ENCODE data around the gene KCTD7.
"Not testable (repeated sequence)": the region's sequence is repeated elsewhere in the genome, so short reads cannot be mapped to it uniquely, and the experiment has no call there.

KCTD7 gene

DNA sequence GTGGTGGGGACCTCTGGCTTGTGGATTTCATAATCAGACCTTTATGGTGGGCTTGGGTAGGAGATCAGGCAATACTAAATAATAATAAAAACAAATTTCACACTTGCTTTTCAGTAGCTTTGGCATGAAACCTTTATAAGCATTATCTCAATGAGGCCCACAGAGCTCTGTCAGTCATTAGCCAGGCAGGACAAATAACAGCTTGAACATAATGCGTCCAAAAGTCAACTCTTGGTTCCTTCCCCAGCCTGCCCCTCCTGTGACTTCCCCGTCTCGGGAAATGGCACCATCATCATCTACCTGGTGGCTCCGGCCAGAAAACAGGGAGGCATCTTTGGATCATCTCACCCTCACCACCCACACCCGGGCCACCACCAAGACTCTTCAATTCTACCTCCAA, 40.8 kb downstream of the KCTD7 start:
- ChIA-PET POLR2A (no interaction called here), CTCF (interaction anchor here (1.4 kb wide), 1 partner anchor 14 kb away, joined by 3 read pairs; no protein-coding TSS in a partner anchor)
- no peaks in the 10 kb centered on the region for H3K27me3 ChIP-seq (replicated peaks in 2 of 5; ENCODE audit: control insufficient read depth in 4 of 5, insufficient read depth in 5 of 5, low read length in 4 of 5)
- peaks cover 0 to 10% (median 3%) of the 10 kb centered on the region in 4 experiments for H3K36me3 ChIP-seq (ENCODE audit: control insufficient read depth in 4 of 4, insufficient read depth in 4 of 4, low read length in 3 of 4)
- no peak overlapping the region for H3K4me3 ChIP-seq (ENCODE audit: control insufficient read depth in 1 of 7, extremely low read depth in 1 of 7, insufficient read depth in 4 of 7, low read depth in 2 of 7, low read length in 6 of 7)
- 98% methylated on average over 5 of the region's 5 CpGs for WGBS (ENCODE audit: insufficient coverage)
- no peak overlapping the region for H3K27ac ChIP-seq (ENCODE audit: insufficient read depth in 1 of 2, low read depth in 1 of 2, low read length in 2 of 2, poor library complexity in 1 of 2, severe bottlenecking in 2 of 2)
- no peaks in the 10 kb centered on the region for H3K4me1 ChIP-seq (ENCODE audit: control extremely low read depth in 1 of 4, control insufficient read depth in 4 of 4, insufficient read depth in 4 of 4, low read length in 3 of 4)
- DNase-seq = no peak
- H3K9me3 ChIP-seq (ENCODE audit: control extremely low read depth in 1 of 5, control insufficient read depth in 4 of 5, insufficient read depth in 2 of 5, low read depth in 1 of 5, low read length in 4 of 5) = no peaks in the 10 kb centered on the region

DNA sequence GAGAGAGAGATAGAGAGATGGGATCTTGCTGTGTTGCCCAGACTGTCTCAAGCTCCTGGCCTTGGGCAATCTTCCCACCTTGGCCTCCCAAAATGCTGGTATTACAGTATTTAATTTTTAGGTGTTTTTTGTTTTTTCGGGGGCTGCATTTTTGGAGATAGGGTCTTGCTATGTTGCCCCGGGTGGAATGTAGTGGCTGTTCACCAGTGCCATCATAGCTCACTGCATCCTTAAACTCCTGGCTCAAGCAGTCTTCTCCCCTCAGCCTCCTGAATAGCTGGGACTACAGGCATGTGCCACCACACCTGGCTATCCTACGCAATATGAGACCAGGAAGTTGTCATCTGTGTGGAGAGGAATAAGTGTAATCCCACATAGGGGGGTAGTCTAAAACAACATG, 42.4 kb downstream of the KCTD7 start:
- ChIA-PET CTCF (interaction anchor here (1.2 kb wide), 1 partner anchor 34 kb away, joined by 3 read pairs; no protein-coding TSS in a partner anchor), POLR2A (no interaction called here)
- WGBS (ENCODE audit: insufficient coverage) = no CpG with 5 or more reads among the region's 3 CpGs

DNA sequence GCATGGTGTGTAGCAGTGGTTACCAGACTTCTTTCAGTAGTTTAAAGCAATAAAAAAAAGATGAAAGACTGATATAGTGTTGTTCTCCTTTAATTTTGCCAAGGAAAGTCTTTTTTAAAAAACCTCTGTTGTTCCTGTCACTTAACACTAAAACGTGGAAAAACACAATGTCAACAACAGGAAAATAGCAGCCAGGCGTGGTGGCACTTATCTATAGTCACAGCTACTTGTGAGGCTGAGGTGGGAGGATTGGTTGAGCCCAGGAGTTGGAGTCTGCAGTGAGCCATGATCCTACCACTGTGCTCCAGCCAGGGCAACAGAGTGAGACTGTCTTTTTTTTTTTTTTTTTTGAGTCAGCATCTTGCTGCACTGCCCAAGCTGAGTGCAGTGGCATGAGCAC, 42.8 kb downstream of the KCTD7 start:
- H3K27me3 ChIP-seq (replicated peaks in 2 of 5; ENCODE audit: control insufficient read depth in 4 of 5, insufficient read depth in 5 of 5, low read length in 4 of 5); POLR2A ChIA-PET; H3K4me3 ChIP-seq (ENCODE audit: control insufficient read depth in 1 of 7, extremely low read depth in 1 of 7, insufficient read depth in 4 of 7, low read depth in 2 of 7, low read length in 6 of 7); DNase-seq; H3K4me1 ChIP-seq (ENCODE audit: control extremely low read depth in 1 of 4, control insufficient read depth in 4 of 4, insufficient read depth in 4 of 4, low read length in 3 of 4); H3K9me3 ChIP-seq (ENCODE audit: control extremely low read depth in 1 of 5, control insufficient read depth in 4 of 5, insufficient read depth in 2 of 5, low read depth in 1 of 5, low read length in 4 of 5); H3K27ac ChIP-seq (ENCODE audit: insufficient read depth in 1 of 2, low read depth in 1 of 2, low read length in 2 of 2, poor library complexity in 1 of 2, severe bottlenecking in 2 of 2); H3K36me3 ChIP-seq (ENCODE audit: control insufficient read depth in 4 of 4, insufficient read depth in 4 of 4, low read length in 3 of 4): not testable (repeated sequence)
- CTCF ChIA-PET = interaction anchor here (1.2 kb wide), 1 partner anchor 35 kb away, joined by 3 read pairs; no protein-coding TSS in a partner anchor
- 70% methylated on average over 2 of the region's 2 CpGs for WGBS (ENCODE audit: insufficient coverage)

More for the DNA sequence above, 42.4 kb downstream of the KCTD7 start:
- Histone ChIP-seq H3K27me3 (replicated peaks in 2 of 5; ENCODE audit: control insufficient read depth in 4 of 5, insufficient read depth in 5 of 5, low read length in 4 of 5) (no peaks in the 10 kb centered on the region), H3K27ac (ENCODE audit: insufficient read depth in 1 of 2, low read depth in 1 of 2, low read length in 2 of 2, poor library complexity in 1 of 2, severe bottlenecking in 2 of 2) (no peak overlapping the region), H3K36me3 (ENCODE audit: control insufficient read depth in 4 of 4, insufficient read depth in 4 of 4, low read length in 3 of 4) (peaks cover 0 to 10% (median 3%) of the 10 kb centered on the region in 4 experiments), H3K4me3 (ENCODE audit: control insufficient read depth in 1 of 7, extremely low read depth in 1 of 7, insufficient read depth in 4 of 7, low read depth in 2 of 7, low read length in 6 of 7) (no peak overlapping the region), H3K9me3 (ENCODE audit: control extremely low read depth in 1 of 5, control insufficient read depth in 4 of 5, insufficient read depth in 2 of 5, low read depth in 1 of 5, low read length in 4 of 5) (no peaks in the 10 kb centered on the region), H3K4me1 (ENCODE audit: control extremely low read depth in 1 of 4, control insufficient read depth in 4 of 4, insufficient read depth in 4 of 4, low read length in 3 of 4) (no peaks in the 10 kb centered on the region)
- DNase-seq = no peak

DNA sequence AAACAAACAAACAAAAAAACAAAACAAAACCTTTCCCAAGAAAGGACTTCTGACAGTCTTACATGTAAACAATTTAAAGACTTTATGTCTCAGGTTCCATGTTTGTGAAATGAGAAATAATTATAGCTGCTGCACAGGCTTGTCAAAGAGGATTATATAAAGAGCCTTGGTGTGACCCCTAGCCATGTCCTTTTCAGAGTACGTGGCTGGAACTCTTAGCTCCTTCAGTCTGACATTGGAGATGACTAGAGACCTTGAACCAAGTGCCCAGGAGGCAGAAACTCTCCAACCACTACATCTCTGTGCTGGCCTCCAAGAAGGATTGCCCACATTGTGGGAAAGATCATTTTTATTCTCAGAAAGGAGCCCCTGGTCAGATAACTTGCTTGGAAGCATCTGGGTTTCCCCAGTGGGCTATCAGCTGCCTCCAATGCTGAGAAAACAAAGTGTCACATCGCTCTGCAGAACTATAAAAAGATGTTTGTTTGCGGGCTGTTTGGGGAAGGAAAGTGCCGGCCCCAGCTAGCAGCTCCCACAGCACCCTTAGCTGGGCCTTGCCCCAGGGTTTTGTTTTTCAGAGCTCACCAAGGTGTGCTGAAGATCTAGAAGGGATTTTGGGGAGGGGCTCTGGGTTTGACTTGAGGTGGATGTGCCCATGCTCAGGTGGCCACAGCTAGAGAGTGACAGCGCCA, 43.9 kb downstream of the KCTD7 start:
- H3K4me3 ChIP-seq (ENCODE audit: control insufficient read depth in 1 of 7, extremely low read depth in 1 of 7, insufficient read depth in 4 of 7, low read depth in 2 of 7, low read length in 6 of 7); H3K9me3 ChIP-seq (ENCODE audit: control extremely low read depth in 1 of 5, control insufficient read depth in 4 of 5, insufficient read depth in 2 of 5, low read depth in 1 of 5, low read length in 4 of 5); CTCF ChIA-PET; DNase-seq; H3K27me3 ChIP-seq (replicated peaks in 2 of 5; ENCODE audit: control insufficient read depth in 4 of 5, insufficient read depth in 5 of 5, low read length in 4 of 5); H3K36me3 ChIP-seq (ENCODE audit: control insufficient read depth in 4 of 4, insufficient read depth in 4 of 4, low read length in 3 of 4); H3K27ac ChIP-seq (ENCODE audit: insufficient read depth in 1 of 2, low read depth in 1 of 2, low read length in 2 of 2, poor library complexity in 1 of 2, severe bottlenecking in 2 of 2); H3K4me1 ChIP-seq (ENCODE audit: control extremely low read depth in 1 of 4, control insufficient read depth in 4 of 4, insufficient read depth in 4 of 4, low read length in 3 of 4): not testable (repeated sequence)
- no CpG with 5 or more reads among the region's 5 CpGs for WGBS (ENCODE audit: insufficient coverage)
- POLR2A ChIA-PET = interaction anchor here (0.6 kb wide), 1 partner anchor 18 kb away, joined by 3 read pairs; no protein-coding TSS in a partner anchor

DNA sequence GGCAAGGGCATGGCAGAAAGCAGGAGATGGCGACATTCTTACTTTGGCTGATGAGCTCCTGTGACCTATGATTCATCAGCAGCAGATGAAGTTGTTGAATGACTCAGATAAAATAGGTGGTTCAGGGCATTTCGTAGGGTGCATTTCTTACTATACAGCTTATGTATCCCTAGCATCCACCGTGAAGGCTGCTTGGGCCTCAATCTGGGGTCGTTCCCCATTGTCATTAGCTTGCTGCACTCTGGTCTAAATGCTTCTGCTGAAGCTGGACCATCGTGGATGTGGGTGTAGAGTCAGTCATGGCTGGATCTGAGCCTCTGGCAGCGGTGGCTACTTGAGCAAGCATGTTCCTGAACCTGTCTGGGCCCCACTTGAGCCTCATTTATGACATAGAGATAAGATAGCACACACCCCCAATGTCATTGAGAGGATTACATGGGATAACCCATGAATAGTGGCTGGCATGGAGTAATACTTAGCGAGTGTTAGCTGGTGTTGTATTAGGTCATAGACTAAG, 44.5 kb downstream of the KCTD7 start:
- H3K4me3 ChIP-seq (ENCODE audit: control insufficient read depth in 1 of 7, extremely low read depth in 1 of 7, insufficient read depth in 4 of 7, low read depth in 2 of 7, low read length in 6 of 7); H3K36me3 ChIP-seq (ENCODE audit: control insufficient read depth in 4 of 4, insufficient read depth in 4 of 4, low read length in 3 of 4); H3K27me3 ChIP-seq (replicated peaks in 2 of 5; ENCODE audit: control insufficient read depth in 4 of 5, insufficient read depth in 5 of 5, low read length in 4 of 5); H3K27ac ChIP-seq (ENCODE audit: insufficient read depth in 1 of 2, low read depth in 1 of 2, low read length in 2 of 2, poor library complexity in 1 of 2, severe bottlenecking in 2 of 2); POLR2A ChIA-PET; H3K4me1 ChIP-seq (ENCODE audit: control extremely low read depth in 1 of 4, control insufficient read depth in 4 of 4, insufficient read depth in 4 of 4, low read length in 3 of 4); DNase-seq; H3K9me3 ChIP-seq (ENCODE audit: control extremely low read depth in 1 of 5, control insufficient read depth in 4 of 5, insufficient read depth in 2 of 5, low read depth in 1 of 5, low read length in 4 of 5); CTCF ChIA-PET: not testable (repeated sequence)
- WGBS (ENCODE audit: insufficient coverage) = 93% methylated on average over 3 of the region's 7 CpGs

DNA sequence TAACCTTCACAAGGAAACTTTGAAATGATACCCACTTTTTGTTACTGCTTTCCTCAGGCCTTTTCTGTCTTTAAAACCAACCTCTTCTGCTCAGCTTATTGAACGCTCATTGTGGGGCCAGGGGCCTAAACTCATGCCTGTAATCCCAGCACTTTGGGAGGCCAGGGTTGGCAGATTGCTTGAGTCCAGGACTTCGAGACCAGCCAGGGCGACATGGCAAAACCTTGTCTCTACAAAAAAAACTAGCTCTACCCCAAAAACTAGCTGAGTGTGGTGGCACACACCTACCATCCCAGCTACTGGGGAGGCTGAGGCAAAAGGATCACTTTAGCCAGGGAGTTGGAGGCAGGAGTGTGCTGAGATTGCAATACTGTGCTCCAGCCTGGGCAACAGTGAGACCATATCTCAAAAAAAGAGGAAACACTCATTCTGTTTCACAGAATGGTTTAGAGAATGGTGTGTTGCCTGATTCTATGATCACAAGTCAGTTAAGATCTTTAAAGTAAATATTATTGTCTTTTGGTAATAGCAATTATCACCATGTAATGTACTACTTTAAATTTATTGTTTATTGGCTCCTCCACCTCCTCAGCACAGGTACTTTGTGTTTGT, 51.1 kb downstream of the KCTD7 start:
- H3K27ac ChIP-seq (ENCODE audit: insufficient read depth in 1 of 2, low read depth in 1 of 2, low read length in 2 of 2, poor library complexity in 1 of 2, severe bottlenecking in 2 of 2) = no peak overlapping the region
- ChIA-PET POLR2A (interaction anchor here (1.1 kb wide), 1 partner anchor 25 kb away, joined by 3 read pairs; no protein-coding TSS in a partner anchor), CTCF (interaction anchor here (0.6 kb wide), 1 partner anchor 84 kb away, joined by 3 read pairs; no protein-coding TSS in a partner anchor)

More for the DNA sequence above, 51.1 kb downstream of the KCTD7 start:
- Histone ChIP-seq H3K36me3 (ENCODE audit: control insufficient read depth in 4 of 4, insufficient read depth in 4 of 4, low read length in 3 of 4) (peaks cover 0 to 2% (median under 1%) of the 10 kb centered on the region in 4 experiments), H3K4me3 (ENCODE audit: control insufficient read depth in 1 of 7, extremely low read depth in 1 of 7, insufficient read depth in 4 of 7, low read depth in 2 of 7, low read length in 6 of 7) (no peak overlapping the region), H3K9me3 (ENCODE audit: control extremely low read depth in 1 of 5, control insufficient read depth in 4 of 5, insufficient read depth in 2 of 5, low read depth in 1 of 5, low read length in 4 of 5) (no peaks in the 10 kb centered on the region), H3K27me3 (replicated peaks in 2 of 5; ENCODE audit: control insufficient read depth in 4 of 5, insufficient read depth in 5 of 5, low read length in 4 of 5) (no peaks in the 10 kb centered on the region), H3K4me1 (ENCODE audit: control extremely low read depth in 1 of 4, control insufficient read depth in 4 of 4, insufficient read depth in 4 of 4, low read length in 3 of 4) (peaks cover 0 to 12% (median 9%) of the 10 kb centered on the region in 4 experiments)
- WGBS (ENCODE audit: insufficient coverage) = 94% methylated on average over 3 of the region's 3 CpGs
- DNase-seq = peak in 1 of 3 donors; percentile 37
